Kidney epithelial cell (primary cell): ENCODE results near the gene BCS1L. TPM values are rescaled to one million over a fixed set of nuclear protein-coding genes. Genes with fewer than 3 reads are reported as not detected.

Experiments used
- DNase-seq: peaks from one replicate; pipeline ENCODE4 v3.0.0-alpha.2; 2010; ENCODE audit warnings: low read depth
- H3K27me3 ChIP-seq: 2 replicates; pipeline ENCODE4 v1.6.0; 2011; ENCODE audit warnings: low read length; ENCODE audit not compliant: control insufficient read depth, insufficient read depth
- H3K36me3 ChIP-seq: 2 replicates; pipeline ENCODE4 v1.5.1; 2011; ENCODE audit warnings: low read length; ENCODE audit not compliant: control insufficient read depth, insufficient read depth
- H3K4me3 ChIP-seq: 2 replicates; pipeline ENCODE4 v1.5.1; 2011; ENCODE audit warnings: low read depth, mild to moderate bottlenecking, control low read depth, low read length
- CTCF ChIP-seq: IDR thresholded peaks from 2 replicates; pipeline ENCODE4 v1.5.1; 2011; ENCODE audit warnings: mild to moderate bottlenecking, moderate library complexity, low read length, control low read depth, inconsistent platforms; ENCODE audit not compliant: insufficient read depth, poor library complexity, severe bottlenecking
- total RNA-seq: library from RNA; depleted of rRNA; stranded (reverse); fragments of >200 nt; gene quantifications from 2 replicates; pipeline ENCODE4 v1.2.3, GENCODE V29; 2015

Gene BCS1L
- total RNA-seq, 1 donor from 2014 or later = 36.4 TPM

- H3K36me3 ChIP-seq = peaks cover 4% of the 10 kb centered on the region
- H3K4me3 ChIP-seq = no peak overlapping the region
- no peak for DNase-seq
- no peaks in the 10 kb centered on the region for H3K27me3 ChIP-seq
- no peak for TF ChIP-seq CTCF
Measured at GRCh38 chr2:218662827-218663226, 3.3 kb downstream of the BCS1L start.

- no peak overlapping the region for H3K4me3 ChIP-seq
- peaks cover 4% of the 10 kb centered on the region for H3K36me3 ChIP-seq
- no peak for DNase-seq
- TF ChIP-seq CTCF = no peak
- no peaks in the 10 kb centered on the region for H3K27me3 ChIP-seq
Measured at GRCh38 chr2:218663901-218664300, 4.4 kb downstream of the BCS1L start.

GRCh38 chr2:218664653-218665052 is 5.2 kb downstream of the BCS1L start:
- TF ChIP-seq CTCF = no peak
- no peaks in the 10 kb centered on the region for H3K27me3 ChIP-seq
- H3K4me3 ChIP-seq = no peak overlapping the region
- DNase-seq = no peak
- H3K36me3 ChIP-seq = peaks cover 4% of the 10 kb centered on the region

- peak overlapping the region; percentile 92 for H3K4me3 ChIP-seq
- TF ChIP-seq CTCF = no peak
- no peak for DNase-seq
- H3K36me3 ChIP-seq = no peaks in the 10 kb centered on the region
- no peaks in the 10 kb centered on the region for H3K27me3 ChIP-seq
Measured at GRCh38 chr2:218671097-218671653, 11.7 kb downstream of the BCS1L start.

GRCh38 chr2:218671654-218672566 is 12.4 kb downstream of the BCS1L start, which contains the start of the genes RNF25 and STK36:
RNF25 (minus strand) TSS chr2:218672002; CDS start chr2:218671970, 32 bp downstream.
STK36 (plus strand) TSS chr2:218672086; CDS start chr2:218672830, 744 bp downstream.
- no peak for TF ChIP-seq CTCF
- Histone ChIP-seq H3K36me3 (no peaks in the 10 kb centered on the region), H3K4me3 (peak within 1 kb of the TSS; percentile 92), H3K27me3 (no peaks in the 10 kb centered on the region)
- DNase-seq = peak; percentile 67
